PFSK-1 (cell line): ENCODE data around the gene ZNF620.

Source experiments
- FOXP2 ChIP-seq: optimal IDR thresholded peaks from 2 replicates; pipeline ENCODE3; 2011; ENCODE audit warnings: borderline replicate concordance, control low read depth, inconsistent platforms; ENCODE audit not compliant: insufficient read depth; ENCODE audit errors: extremely low read length, extremely low read depth
- POLR2AphosphoS5 ChIP-seq: IDR thresholded peaks from 2 replicates; pipeline ENCODE4 v1.6.1; 2012; ENCODE audit warnings: low read depth, mild to moderate bottlenecking, control low read depth, low read length, moderate library complexity
- REST ChIP-seq, 2 experiments: IDR thresholded peaks; 2 replicates each; pipeline versions ENCODE4 v1.6.1 to v1.8.0; 2011 to 2012; ENCODE audit warnings: low read depth in 2 of 2, low read length in 2 of 2, control low read depth in 1 of 2, inconsistent platforms in 1 of 2, mild to moderate bottlenecking in 1 of 2, moderate library complexity in 1 of 2; ENCODE audit not compliant: insufficient read depth in 1 of 2
- SIN3A ChIP-seq: IDR thresholded peaks from 2 replicates; pipeline ENCODE4 v1.6.1; 2012; ENCODE audit warnings: mild to moderate bottlenecking, low read length, moderate library complexity, borderline replicate concordance; ENCODE audit not compliant: insufficient read depth
- TAF1 ChIP-seq: IDR thresholded peaks from 2 replicates; pipeline ENCODE4 v1.6.1; 2012; ENCODE audit warnings: low read length, control low read depth, borderline replicate concordance; ENCODE audit not compliant: insufficient read depth

Gene ZNF620

DNA sequence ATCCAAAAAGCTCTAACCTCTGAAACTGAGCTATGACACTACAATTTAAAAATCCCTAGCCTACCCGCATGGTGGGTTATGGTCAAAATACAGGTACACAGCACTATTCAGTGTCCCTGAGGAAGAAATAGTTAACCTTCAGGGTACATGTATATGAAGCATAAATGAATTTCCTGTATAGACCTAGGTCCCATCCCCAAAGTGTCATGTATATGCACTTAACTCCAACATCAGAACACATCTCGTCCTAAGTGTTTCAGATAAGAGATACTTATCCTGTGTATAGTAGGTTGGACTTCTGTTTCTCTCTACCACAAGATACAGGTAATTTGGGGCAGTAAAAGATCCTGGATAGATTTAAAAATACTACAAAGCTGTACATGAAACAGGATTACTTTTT, 42.3 kb upstream of the ZNF620 start:
- no peak for TF ChIP-seq FOXP2
- TF ChIP-seq TAF1: no peak
- no peak for TF ChIP-seq POLR2AphosphoS5
- no peak for TF ChIP-seq REST (IDR thresholded peaks at IDR 0.05; ENCODE audit: insufficient read depth in 1 of 2, low read depth in 2 of 2, low read length in 2 of 2)
- no peak for TF ChIP-seq SIN3A

GRCh38 chr3:40464339-40465110, 41.3 kb upstream of the ZNF620 start:
- peak; percentile 17; the same call in 1 of the 2 replicates for TF ChIP-seq POLR2AphosphoS5
- no peak for TF ChIP-seq SIN3A

- TF ChIP-seq FOXP2 (no peak), REST (IDR thresholded peaks at IDR 0.05; ENCODE audit: insufficient read depth in 1 of 2, low read depth in 2 of 2, low read length in 2 of 2) (no peak), POLR2AphosphoS5 (no peak), SIN3A (no peak), TAF1 (no peak)
Observed at GRCh38 chr3:40465111-40465407, 40.8 kb upstream of the ZNF620 start.

DNA sequence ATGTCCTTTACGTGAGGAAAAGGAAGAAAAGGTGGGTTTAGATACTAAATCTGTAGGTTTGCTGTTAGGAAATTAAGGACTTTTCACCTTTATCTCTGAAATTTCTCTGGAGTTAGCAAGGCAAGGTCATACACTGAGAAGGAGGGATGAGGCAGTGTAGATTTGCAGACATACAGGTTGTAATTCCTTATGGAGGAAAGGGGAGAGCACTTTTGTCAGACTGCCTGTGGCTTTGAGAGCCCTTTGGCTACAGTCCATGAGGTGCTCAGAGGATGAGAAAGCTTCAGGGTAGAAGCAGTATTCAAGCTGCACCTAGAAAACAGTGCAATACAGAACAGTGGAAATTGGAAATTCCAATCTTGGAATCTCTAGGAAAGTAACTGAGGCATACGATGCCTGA, 40.4 kb upstream of the ZNF620 start:
- TF ChIP-seq SIN3A (no peak), POLR2AphosphoS5 (no peak), FOXP2 (no peak)

DNA sequence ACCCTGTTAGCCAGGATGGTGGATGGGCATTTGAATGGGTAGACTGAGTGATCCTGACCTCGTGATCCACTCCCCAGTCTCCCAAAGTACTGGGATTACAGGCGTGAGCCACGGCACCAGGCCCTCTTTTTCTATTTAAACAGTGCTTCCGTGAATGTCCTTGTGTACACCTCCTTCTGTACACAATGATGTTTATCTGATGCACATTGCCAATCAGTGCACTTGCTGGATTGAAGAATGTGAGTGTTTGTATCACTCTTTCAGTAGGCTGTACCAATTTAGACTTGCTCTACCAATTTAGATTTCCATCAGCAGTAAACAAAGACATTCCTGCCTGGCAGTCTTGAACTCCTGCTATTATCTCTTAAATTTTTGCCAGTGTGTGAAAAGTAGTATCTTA, 37.8 kb upstream of the ZNF620 start:
- TF ChIP-seq POLR2AphosphoS5: no peak
- TF ChIP-seq FOXP2: no peak
- no peak for TF ChIP-seq SIN3A
- no peak for TF ChIP-seq REST (IDR thresholded peaks at IDR 0.05; ENCODE audit: insufficient read depth in 1 of 2, low read depth in 2 of 2, low read length in 2 of 2)
- no peak for TF ChIP-seq TAF1

GRCh38 chr3:40470701-40471100, 35.1 kb upstream of the ZNF620 start:
- TF ChIP-seq FOXP2 (no peak), TAF1 (no peak), POLR2AphosphoS5 (no peak), SIN3A (no peak), REST (IDR thresholded peaks at IDR 0.05; ENCODE audit: insufficient read depth in 1 of 2, low read depth in 2 of 2, low read length in 2 of 2) (no peak)
